Measurements from ENCODE around the gene RASD2. TPM values are rescaled to one million over a fixed set of nuclear protein-coding genes. Genes with fewer than 3 reads are reported as not detected.

The RASD2 gene
- total RNA-seq, 1 experiment from 2014 or later = 3.1 TPM

GRCh38 chr22:35539910-35540594, 579 bp upstream of the RASD2 start (continued):
- TF ChIP-seq, protein P1, sequence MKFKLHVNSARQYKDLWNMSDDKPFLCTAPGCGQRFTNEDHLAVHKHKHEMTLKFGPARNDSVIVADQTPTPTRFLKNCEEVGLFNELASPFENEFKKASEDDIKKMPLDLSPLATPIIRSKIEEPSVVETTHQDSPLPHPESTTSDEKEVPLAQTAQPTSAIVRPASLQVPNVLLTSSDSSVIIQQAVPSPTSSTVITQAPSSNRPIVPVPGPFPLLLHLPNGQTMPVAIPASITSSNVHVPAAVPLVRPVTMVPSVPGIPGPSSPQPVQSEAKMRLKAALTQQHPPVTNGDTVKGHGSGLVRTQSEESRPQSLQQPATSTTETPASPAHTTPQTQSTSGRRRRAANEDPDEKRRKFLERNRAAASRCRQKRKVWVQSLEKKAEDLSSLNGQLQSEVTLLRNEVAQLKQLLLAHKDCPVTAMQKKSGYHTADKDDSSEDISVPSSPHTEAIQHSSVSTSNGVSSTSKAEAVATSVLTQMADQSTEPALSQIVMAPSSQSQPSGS (CRISPR knock-in tag; IDR thresholded peaks at IDR 0.05; ENCODE audit: borderline replicate concordance, low read depth) = no peak
- TF ChIP-seq MLX (CRISPR knock-in tag; IDR thresholded peaks at IDR 0.05) (no peak), ZNF232 (CRISPR knock-in tag; IDR thresholded peaks at IDR 0.05) (no peak), USF1 (CRISPR knock-in tag; IDR thresholded peaks at IDR 0.05) (peak; percentile 65; the same call in 1 of the 2 replicates), ZNF416 (CRISPR knock-in tag; IDR thresholded peaks at IDR 0.05) (no peak), CTCF (IDR thresholded peaks at IDR 0.05) (no peak)

DNA sequence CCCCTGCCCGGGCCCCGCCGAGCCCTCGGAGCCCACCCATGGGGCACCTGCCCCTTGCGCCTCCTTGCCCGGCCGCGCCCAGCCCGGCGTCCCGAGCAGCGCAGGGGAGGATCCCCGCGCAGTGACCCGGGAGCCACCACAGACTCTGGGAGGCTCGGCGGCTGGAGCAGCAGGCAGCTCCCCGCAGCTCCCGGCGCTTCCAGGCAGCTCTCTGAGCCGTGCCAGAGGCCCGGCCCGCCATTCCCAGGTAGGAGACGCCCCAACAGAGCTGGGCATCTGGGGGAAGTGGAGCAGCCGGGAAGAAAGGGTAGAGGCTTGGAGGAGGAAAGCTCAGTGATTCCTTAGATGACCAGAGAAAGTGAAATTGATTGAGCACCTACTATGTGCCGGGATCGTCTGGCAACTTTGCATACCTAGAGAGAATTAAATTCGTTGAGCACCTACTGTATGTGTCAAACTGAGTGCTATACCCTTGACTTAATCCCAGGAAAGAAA, 670 bp downstream of the RASD2 start:
- Mint-ChIP-seq H3K4me3 (peak overlapping the region; percentile 60), H3K27me3 (ENCODE audit: low read depth) (peaks cover 32% of the 10 kb centered on the region), H3K27ac (no peak overlapping the region), H3K4me1 (peaks cover 31% of the 10 kb centered on the region), H3K36me3 (no peaks in the 10 kb centered on the region), H3K9me3 (no peaks in the 10 kb centered on the region)
- TF ChIP-seq ATF1 (CRISPR knock-in tag; IDR thresholded peaks at IDR 0.05) = no peak
- TF ChIP-seq ZNF396 (CRISPR knock-in tag; IDR thresholded peaks at IDR 0.05; ENCODE audit: borderline replicate concordance) = no peak
- TF ChIP-seq PREB (CRISPR knock-in tag; IDR thresholded peaks at IDR 0.05; ENCODE audit: borderline replicate concordance) = no peak
- no peak for TF ChIP-seq ZNF281 (CRISPR knock-in tag; IDR thresholded peaks at IDR 0.05)
- CTCF ChIA-PET = interaction anchor here (0.6 to 2.9 kb wide), 13 partner anchors 10 to 190 kb away, joined by 3 to 21 read pairs (median 5); no protein-coding TSS in a partner anchor
- peak; percentile 46 for DNase-seq (ENCODE audit: low spot score)
- ATAC-seq = peak; percentile 25
- POLR2A ChIA-PET = interaction anchor here (1.1 kb wide), 1 partner anchor 115 kb away, joined by 3 read pairs; no protein-coding TSS in a partner anchor

- CTCF ChIA-PET = interaction anchor here (0.6 to 2.9 kb wide), 10 partner anchors 11 to 653 kb away, joined by 3 to 21 read pairs (median 5); no protein-coding TSS in a partner anchor
- DNase-seq (ENCODE audit: low spot score) = no peak
- ATAC-seq = no peak
- peaks cover 32% of the 10 kb centered on the region for H3K27me3 Mint-ChIP-seq (ENCODE audit: low read depth)
- peaks cover 31% of the 10 kb centered on the region for H3K4me1 Mint-ChIP-seq
- no peak overlapping the region for H3K27ac Mint-ChIP-seq
- H3K4me3 Mint-ChIP-seq = peak overlapping the region; percentile 60
- H3K9me3 Mint-ChIP-seq = no peaks in the 10 kb centered on the region
- POLR2A ChIA-PET = no interaction called here
- no peaks in the 10 kb centered on the region for H3K36me3 Mint-ChIP-seq
- TF ChIP-seq, protein P2, sequence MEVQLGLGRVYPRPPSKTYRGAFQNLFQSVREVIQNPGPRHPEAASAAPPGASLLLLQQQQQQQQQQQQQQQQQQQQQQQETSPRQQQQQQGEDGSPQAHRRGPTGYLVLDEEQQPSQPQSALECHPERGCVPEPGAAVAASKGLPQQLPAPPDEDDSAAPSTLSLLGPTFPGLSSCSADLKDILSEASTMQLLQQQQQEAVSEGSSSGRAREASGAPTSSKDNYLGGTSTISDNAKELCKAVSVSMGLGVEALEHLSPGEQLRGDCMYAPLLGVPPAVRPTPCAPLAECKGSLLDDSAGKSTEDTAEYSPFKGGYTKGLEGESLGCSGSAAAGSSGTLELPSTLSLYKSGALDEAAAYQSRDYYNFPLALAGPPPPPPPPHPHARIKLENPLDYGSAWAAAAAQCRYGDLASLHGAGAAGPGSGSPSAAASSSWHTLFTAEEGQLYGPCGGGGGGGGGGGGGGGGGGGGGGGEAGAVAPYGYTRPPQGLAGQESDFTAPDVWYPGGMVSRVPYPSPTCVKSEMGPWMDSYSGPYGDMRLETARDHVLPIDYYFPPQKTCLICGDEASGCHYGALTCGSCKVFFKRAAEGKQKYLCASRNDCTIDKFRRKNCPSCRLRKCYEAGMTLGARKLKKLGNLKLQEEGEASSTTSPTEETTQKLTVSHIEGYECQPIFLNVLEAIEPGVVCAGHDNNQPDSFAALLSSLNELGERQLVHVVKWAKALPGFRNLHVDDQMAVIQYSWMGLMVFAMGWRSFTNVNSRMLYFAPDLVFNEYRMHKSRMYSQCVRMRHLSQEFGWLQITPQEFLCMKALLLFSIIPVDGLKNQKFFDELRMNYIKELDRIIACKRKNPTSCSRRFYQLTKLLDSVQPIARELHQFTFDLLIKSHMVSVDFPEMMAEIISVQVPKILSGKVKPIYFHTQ (CRISPR knock-in tag; IDR thresholded peaks at IDR 0.05) = no peak
- TF ChIP-seq ZSCAN18 (CRISPR knock-in tag; IDR thresholded peaks at IDR 0.05) (no peak), ZNF138 (CRISPR knock-in tag; conservative IDR thresholded peaks at IDR 0.05) (no peak), EMX1 (CRISPR knock-in tag; IDR thresholded peaks at IDR 0.05) (no peak)
- TF ChIP-seq, protein P1 (CRISPR knock-in tag; IDR thresholded peaks at IDR 0.05; ENCODE audit: borderline replicate concordance, low read depth) = no peak
Observed at GRCh38 chr22:35542157-35542938, 1.7 kb downstream of the RASD2 start.
